G401.6 (cell line): Measurements from ENCODE around the gene C15orf61.
A peak's percentile ranks its signal among the peaks of the same experiment; 100 is the strongest.

Experiments
- FAIRE-seq: peaks from 2 replicates; lab custom pipeline; 2012; peaks lifted over from hg19 to GRCh38; lab: Jason Lieb, UNC

The C15orf61 gene

DNA sequence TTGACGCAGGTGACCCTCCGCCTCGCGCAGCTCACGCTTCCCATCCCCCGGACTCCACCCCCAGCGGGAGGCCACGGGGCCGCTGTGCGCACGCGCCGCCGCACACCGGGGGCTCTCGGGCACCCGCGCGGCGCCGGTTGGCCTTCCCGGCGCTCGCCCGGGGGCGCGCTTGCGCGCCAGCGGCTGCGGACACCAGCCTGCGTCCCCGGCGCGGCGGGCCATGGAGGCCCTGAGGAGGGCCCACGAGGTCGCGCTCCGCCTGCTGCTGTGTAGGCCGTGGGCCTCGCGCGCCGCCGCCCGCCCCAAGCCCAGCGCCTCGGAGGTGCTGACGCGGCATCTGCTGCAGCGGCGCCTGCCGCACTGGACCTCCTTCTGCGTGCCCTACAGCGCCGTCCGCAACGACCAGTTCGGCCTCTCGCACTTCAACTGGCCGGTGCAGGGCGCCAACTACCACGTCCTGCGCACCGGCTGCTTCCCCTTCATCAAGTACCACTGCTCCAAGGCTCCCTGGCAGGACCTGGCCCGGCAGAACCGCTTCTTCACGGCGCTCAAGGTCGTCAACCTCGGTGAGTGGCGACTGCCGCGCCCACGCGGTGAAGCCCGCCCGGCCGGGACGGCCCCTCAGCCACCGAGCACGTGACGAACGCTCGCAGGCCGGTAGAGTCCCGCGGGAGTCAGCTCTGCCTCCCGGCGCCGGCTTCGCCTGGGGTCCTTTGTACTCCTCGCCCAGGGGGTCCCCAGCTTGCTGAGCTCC lies at the start of gene C15orf61:
TSS of gene C15orf61 (plus strand) at position 103 of the 754 bp plus-strand sequence. CDS start at position 221, 118 bp downstream.
- no peak for FAIRE-seq

DNA sequence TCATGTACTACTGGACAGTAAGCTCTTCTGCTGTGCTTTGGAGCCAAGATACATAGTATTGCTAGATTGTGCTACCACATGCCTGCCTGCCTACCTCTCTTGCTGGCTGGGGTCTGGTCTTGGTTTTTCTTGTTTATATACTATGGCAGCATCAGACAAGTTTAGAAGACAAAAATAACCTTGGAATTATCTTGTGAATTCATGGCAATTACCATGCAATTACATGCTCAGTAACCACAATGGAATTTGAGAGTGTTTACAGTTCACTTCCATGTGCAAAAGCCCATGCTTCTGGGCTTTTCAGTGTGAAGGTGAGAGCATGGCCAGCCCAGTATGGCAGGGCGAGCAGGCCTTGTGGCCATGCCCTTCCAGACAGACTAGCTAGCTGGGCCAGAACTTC lies 48.0 kb upstream of the C15orf61 start:
- no peak for FAIRE-seq

DNA sequence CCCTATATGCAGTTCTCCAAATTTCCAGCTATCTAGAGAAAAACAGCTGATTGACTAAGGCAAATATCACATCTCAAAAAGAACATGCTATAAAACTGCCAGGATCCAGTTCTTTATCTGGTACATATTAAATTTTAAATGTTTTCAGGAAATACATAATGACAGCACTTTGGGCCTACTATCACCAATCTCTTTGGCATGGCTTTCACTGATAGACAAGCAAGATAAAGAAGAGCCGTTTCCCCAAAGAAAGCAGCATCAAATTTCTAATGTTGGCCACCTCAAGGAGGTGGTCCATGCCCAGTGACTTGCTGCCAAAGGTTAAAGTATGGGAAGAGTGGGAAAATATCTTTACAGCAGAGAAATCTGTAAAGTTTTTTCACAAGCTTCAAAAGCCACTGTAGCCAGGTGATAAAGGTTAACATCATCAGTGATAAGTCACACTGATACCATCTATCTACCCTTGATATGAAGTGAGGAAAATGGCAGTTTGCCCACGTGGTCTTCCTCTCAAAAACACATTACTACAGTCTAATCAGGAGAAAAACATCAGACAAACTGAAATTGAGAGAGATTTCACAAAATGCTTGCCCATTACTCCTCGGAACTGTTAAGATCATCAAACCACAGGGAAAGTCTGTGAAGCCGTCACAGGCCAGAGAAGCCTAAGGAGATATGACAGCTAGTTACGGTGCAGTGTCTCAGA lies 46.4 kb upstream of the C15orf61 start:
- FAIRE-seq, result no peak

DNA sequence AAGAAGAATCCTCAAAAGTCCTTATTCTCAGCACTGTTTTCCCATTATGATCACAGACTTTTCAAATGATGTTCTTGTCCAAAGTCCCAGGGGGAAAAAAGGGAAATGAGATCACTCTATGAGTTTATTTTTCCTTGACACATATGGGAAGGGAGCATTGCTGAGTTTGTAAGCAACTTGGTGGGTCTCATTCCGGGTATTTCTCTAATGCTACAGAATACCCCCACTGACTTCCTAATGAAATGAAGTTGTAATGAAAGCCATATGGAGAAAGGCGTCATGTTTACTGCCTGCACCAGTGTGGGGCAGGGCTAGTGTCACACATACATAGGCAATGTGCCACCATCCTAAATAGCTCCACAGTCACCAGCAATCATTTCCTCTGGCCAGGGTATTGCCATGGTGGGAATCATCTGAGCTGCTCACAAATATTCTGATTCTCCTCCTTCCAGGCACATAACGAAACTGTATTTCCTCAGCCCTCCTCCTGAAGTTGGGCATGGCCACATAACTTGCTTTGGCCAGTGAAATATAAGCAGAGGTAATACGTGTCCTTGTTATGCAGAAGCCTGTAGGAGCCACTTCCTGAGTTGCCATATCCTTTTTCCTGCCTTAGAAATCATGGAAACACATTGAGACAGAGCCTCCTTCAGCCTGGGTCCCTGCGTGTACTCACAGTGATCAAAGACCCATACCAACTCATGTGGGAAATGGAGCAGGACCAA lies 41.0 kb upstream of the C15orf61 start:
- no peak for FAIRE-seq

DNA sequence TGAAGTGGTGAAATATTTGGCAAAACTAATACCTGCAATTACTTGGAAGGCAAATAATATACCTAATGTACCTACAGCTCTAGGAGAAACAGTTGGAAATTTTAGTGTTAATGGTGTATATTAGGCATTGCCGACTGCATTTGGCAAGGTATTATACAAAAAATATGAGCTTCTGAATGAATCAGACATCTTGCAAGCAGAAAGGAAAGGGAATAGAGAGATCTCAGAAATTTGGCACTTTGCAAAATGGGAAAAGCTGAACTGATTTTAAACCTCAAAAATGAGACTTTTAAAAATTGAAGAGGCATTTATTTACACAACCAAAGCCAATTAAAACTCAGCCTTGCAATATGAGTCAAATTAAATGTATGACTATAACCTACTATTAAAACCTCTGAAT lies 40.2 kb upstream of the C15orf61 start:
- FAIRE-seq, result no peak

DNA sequence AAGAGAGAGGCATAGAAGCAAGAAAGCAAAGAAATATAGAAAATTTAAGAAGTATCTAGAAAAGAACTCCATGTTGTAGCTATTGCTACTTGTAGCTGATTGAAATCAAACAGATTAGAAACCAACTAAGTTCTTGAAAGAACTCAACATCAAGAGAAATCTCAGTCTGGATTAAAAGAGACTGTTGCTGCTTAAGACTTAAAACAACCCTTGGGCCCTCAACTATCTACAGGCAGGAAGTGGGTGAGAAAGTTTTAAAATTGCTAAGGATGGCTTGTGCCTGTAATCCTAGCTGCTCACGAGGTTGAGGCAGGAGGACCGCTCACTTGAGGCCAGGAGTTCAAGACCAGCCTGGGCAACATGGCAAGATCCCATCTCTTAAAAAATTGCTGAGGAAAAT lies 39.3 kb upstream of the C15orf61 start:
- FAIRE-seq, result no peak

DNA sequence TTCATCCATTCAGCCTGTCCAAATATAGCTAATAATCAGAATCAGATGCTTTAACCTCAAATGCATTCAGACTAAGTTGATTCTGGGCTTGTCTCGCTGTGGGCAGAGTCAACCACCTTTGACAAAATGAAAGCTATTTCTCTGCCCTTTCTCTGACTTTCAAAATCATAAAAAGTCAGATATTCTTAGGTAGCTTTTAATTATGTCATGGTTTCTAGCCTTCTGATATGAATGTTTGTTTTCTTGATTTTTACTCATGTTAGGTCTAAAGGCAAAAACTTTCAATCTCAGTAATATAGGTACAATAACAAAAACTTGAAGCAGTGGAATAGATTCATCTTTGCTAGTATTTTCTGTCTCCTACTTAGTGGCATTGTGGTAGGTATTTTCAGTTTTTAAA lies 25.3 kb upstream of the C15orf61 start:
- FAIRE-seq, result no peak

DNA sequence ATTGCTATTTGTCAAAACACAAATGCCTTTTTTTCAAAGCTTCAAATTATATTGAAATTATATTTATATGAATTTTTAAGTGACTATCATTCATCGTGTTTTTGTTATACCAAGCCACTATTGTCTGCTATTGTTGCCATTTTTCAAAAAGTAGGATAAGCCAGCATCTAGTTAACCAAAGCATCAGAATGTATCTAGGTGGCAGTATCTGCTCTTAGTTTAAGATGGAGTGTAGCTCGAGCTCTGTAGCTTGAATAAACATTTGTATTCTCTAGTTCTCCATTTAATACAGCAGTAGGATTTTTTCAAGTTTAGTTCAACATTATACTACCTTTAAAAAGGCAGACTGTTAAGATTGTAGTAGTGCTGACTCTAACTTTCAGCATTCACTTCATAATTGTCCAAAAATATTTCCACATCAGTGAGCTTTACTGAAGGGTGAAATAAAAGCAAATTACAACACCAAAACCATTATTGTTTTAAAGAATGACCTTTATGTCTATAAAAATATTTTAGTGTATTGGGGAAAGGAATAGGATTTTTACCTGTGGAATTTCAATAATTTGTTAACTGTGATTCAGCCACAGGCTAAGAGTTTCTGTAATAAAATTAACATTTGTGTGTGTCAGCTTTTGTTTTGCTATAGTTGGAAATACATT lies 19.6 kb upstream of the C15orf61 start:
- FAIRE-seq, result peak; percentile 99

DNA sequence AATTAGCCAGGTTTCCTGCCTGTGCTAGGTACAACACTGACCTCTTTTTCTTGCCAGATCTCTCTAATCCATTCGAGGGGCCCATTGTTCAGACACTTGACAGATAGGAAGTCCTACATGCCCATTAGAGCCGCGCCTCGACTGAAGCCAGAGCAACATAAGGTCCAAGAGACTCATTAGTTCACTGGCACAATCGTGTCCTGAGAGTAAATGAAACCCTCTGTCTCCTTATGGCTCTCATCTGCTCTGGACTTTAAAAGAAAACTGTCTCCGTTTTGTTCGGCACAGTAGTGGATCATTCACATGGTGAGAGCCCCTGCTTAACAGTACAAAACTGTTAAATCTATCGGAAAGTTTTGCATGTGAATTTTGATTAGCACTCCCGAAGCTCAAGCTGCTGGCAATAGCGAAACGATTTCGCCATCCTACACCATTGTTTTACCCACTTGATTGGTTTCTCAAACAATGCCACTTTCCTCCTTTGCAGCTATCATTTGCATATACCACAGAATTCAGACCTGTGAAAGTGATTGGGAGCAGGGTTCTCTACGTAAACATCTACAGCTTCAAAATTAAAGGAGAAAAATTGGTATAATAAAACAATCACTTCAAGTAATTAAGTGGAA lies 19.0 kb upstream of the C15orf61 start:
- no peak for FAIRE-seq

DNA sequence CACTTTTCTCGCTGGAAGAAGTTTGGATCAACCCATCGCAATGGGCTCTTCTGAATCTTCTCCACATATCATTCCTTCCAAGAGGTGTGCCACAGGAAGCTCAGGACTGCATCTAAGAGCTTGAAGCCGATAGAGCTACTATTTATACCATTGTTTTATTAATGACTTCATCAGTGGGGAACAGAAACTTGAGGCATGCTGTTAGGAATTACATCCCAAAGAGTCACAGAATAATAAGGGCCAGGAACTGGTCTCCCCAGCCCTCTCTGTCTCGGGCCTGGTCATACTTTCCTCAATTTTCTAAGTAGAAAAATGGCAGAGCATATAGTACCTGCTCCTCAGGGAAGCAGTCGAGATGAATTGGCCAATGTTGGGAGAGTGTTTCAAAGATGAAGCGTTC lies 16.9 kb upstream of the C15orf61 start:
- no peak for FAIRE-seq

DNA sequence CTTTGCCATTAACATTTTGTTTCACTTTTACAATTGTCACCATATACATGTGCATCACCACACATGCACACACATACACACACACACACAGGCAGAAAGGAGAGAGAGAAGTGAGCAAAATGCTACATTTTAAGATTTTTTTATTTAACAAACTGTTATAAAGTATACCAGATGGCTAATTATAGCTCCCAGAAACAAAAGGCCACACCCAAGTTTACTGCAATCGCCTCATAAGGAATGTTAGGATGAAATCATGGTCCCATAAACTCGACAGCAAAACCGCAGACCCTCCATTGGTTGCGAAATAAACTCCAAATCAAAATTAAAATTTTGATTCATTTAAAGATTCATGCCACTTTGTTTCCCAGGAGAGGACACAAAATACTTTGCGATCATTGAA lies 16.1 kb upstream of the C15orf61 start:
- FAIRE-seq, result no peak

DNA sequence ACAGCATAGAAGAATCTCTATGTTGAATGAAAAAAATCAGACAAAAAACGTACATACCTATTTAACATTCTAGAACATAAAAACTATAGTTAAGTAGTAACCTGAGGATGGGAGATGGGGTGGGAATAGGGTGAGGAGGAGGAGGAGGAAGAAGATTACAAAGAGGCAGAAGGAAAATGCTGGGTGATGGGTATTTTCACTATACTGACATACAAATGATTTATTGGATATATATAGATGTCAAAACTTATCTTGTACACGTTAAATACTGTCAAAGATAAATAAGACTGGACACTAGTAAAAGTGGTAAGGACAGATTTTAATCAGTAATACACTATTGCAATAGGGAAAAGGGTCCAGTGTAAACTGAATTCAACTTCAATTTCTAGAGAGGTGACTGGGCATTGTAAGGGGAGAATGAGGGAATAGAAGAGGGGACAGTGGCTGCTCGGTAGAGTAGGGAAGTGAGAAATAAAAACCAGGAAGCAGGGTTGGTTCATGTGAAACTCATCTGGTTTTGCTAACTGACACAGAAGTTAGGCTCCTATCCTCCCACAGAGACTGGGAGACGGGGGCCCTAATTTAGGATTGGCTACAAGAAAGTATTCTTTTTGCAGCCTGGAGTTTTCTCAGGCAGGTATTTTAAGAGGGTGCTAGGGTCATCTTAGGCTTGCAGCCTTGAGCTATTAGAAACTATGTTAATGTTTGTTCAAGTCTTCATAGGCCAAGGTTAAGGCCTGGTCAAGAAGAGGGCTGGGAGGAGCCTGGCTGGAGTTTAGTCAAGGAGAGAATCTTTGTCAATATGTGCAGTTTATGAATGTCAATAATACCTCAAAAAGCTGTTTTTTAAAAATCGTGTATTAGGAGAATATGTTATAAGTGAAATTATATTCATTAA lies 15.0 kb upstream of the C15orf61 start:
- peak; percentile 50 for FAIRE-seq

DNA sequence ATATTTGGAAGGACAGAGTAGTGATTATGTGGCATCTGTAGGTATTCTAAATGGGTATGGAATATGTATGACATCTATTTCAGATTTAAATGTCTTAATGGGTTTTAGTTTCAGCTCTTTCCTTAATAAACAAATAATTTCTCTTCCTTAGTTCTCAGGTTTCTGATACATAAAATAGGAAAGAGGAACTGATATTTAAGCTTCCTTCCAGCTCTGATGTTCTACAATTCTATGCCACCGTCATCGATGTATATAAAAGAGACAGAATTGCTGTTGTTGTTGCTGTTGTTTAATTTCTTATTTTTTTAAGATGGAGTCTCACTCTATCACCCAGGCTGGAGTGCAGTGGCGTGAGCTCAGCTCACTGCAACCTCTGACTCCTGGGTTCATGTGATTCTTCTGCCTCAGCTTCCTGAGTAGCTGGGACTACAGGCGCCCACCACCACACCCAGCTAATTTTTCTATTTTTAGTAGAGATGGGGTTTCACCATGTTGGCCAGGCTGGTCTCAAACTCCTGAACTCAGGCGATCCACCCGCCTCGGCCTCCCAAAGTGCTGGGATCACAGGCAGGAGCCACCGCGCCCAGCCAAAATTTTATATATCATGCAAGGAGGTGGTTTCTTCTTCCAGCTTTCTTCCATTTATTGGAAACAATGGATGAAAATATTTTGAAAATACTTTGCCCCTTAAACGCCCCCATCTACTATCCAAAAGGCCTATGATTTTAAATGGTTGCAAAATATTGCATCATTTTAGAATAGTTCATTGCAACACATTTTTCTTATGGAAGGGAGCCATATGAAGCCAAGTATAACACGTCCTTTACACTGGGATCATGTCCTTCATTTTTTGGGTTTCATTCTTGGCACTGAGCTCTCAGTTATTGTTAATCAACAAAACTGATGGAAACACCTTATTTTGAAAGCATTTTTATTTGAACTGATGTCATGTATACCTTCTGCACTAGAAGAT lies 13.9 kb upstream of the C15orf61 start:
- no peak for FAIRE-seq

DNA sequence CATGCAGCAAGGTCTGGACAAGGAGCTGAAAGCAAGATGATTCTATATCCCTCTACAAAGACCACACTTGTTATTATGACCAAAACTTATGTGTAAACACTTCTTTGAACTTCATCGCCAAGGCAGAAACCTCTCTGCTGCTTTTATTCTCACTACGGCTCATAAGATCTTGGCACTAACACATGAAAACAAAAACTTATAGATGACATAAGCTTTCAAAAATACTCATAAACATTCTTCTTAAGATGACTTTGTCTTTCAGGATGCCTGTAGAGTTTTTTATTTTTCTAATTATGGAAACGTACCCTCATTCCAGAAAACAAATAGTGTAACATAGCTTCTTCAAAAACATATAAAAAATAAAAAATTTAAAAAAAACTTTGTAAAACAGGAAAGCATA lies 12.5 kb upstream of the C15orf61 start:
- FAIRE-seq, result peak; percentile 86

DNA sequence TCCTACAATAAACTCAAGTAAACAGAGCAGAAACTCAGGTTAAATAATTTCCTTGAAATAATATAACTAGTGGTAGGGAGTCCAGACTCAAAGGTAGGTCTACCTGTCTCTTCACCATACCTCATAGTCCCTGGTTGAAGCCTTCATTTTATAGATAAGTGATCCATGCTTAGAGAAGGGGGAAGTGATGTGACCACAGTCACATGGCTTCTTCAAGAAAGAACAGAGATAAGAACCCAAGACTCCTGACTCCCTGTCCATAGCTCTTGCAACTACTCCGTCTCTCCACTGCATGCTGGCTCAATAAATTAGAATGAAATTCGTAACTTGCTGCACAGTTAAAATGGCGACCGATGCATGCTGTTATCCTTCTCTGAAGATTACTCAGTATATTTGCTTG lies 11.0 kb upstream of the C15orf61 start:
- no peak for FAIRE-seq

DNA sequence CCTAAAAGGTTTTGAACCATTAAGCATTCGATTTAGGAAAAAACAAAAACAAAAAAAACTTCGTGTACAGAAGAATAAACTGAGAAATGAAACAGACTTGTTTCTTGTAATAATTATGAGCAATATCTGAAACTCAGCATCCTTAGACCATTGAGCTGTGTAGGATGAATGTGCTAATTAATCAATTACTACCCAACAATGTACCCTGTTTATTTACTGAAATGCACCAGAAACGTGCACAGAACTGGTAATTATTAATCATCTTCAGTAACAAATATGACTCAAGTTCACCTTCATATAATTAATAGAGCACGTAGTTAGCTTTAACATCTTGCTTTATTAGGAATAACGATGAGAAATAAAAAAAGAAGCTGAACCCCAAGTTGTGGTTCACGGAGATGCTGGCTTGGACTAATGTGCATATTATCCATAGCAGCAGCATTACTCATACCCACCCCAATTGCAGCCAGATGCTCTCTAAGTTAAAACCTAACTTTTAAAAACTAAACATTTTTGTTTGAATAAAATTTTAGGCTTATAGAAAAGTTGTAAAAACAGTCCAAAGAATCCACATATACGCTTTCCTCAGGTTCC lies 10.2 kb upstream of the C15orf61 start:
- no peak for FAIRE-seq

DNA sequence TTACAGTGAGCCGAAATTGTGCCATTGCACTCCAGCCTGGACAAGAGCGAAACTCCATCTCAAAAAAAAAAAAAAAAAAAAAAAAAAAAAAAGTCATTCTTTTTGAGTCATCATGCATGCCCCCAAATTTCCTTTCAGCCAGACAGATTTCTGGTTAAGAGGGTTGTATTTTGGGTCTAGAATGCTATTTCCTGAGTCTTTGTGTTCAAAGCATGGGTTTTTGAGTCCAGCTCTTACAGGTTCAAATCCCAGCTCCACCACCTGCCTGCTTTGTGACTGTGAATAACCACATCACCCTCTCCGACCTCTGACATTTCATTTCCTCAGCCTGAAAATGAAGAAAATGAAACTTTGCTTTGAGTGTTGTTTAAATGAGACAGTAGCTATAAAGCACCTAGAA lies 9.3 kb upstream of the C15orf61 start:
- FAIRE-seq, result peak; percentile 96

DNA sequence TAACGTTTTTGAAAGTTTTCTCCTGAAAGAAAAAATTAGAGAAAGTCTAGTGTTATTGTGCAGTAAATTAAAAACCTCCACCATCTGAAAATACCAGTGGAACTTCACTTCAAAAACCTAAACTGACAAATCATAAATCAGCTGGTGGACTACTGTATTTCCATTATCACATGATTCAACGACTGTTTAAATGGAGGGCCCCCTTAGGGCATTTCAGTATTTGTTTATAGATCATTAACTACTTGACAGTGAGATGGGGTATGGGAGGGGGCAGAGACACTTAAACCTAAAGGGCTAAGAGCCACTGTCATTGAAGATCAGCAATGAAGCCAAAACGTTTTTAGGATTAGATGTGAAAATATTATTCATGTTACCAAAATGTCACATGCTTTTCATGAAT lies 8.8 kb upstream of the C15orf61 start:
- FAIRE-seq, result no peak

DNA sequence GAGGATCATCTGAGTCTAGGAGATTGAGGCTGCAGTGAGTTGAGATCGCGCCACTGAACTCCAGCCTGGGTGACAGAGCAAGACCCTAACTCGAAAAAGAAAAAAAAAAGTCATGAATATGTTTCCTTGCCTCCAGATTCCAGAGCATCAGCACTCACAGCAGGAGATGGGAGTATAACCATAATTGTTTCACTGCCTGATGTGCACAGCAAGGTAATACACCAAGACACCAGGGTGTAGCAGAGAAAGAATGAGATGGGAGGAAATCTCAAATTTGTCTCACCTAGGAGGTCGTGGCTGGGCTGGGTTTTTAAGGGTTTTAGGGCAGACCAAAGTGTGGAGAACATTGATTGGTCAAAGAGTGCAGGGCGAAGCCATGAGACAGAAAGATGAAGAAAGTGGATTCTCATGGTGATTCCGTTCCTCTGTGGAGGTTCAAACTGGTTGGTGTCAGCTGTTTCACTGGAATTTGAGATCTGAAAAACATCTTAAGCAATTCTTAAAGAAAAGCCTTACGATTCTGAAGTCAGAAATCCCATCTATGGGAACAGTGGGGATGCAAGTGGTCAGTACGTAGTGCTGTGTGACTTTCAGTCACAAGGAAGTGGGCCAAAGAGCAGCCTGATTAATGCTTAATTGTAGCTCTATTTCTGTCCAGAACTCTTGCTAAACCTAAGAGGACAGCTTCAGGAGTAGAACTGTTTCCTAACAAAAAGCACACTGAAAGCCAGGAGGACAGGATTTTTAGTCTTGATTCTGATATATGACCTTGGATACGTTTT lies 7.8 kb upstream of the C15orf61 start:
- FAIRE-seq, result peak; percentile 97
